IMR-90 (cell line): ENCODE measurements around the gene TECPR2. TPM values are rescaled to one million over a fixed set of nuclear protein-coding genes. Genes with fewer than 3 reads are reported as not detected.

Source experiments
- ATAC-seq: fragments of 200-7000 bp; cut with Tn5 transposase; 2 replicates; pipeline ENCODE4 v1.9.1; 2020; ENCODE audit warnings: low read depth, mild to moderate bottlenecking, moderate library complexity
- BruUV-seq: library from RNA; stranded (reverse); fragments of 400-500 nt; replicated peaks from 2 replicates; lab custom pipeline; 2021; lab: Mats Ljungman, UMichigan
- CTCF ChIA-PET: fragments of 300-600 bp; formaldehyde crosslinking; extraction: SDS; loops from one replicate; lab custom pipeline; 2021; ENCODE audit warnings: antibody characterized with exemption; lab: Yijun Ruan, JAX
- POLR2A ChIA-PET: fragments of 300-600 bp; sonication (Branson Sonifier 250); formaldehyde crosslinking; loops from one replicate; lab custom pipeline; 2022; ENCODE audit warnings: antibody characterized with exemption; ENCODE audit not compliant: unreplicated experiment; lab: Charles Lee
- DNase-seq: peaks from one replicate; pipeline ENCODE4 v3.0.0; 2013
- H2AFZ ChIP-seq: replicated peaks from 2 replicates; pipeline ENCODE3; 2013; ENCODE audit warnings: low read length, mild to moderate bottlenecking; ENCODE audit not compliant: poor library complexity
- H2AK5ac ChIP-seq: 2 replicates; pipeline ENCODE4 v1.6.1; 2013; ENCODE audit warnings: low read depth, low read length, inconsistent platforms
- H2AK9ac ChIP-seq: replicated peaks from 2 replicates; pipeline ENCODE3; 2013; ENCODE audit warnings: mild to moderate bottlenecking, low read depth, low read length, moderate library complexity; ENCODE audit not compliant: poor library complexity
- H2BK120ac ChIP-seq: 2 replicates; pipeline ENCODE4 v1.6.1; 2013; ENCODE audit warnings: low read depth, low read length, inconsistent platforms
- H2BK15ac ChIP-seq: 3 replicates; pipeline ENCODE4 v1.6.1; 2013; ENCODE audit warnings: low read depth, low read length, inconsistent platforms
- H2BK20ac ChIP-seq: 2 replicates; pipeline ENCODE4 v1.6.1; 2013; ENCODE audit warnings: low read depth, mild to moderate bottlenecking, inconsistent platforms, low read length, moderate library complexity
- H2BK5ac ChIP-seq: 2 replicates; pipeline ENCODE4 v1.6.1; 2013; ENCODE audit warnings: mild to moderate bottlenecking, low read depth, low read length, inconsistent platforms; ENCODE audit not compliant: poor library complexity, severe bottlenecking
- H3K14ac ChIP-seq: replicated peaks from 2 replicates; pipeline ENCODE4 v1.6.1; 2013; ENCODE audit warnings: low read depth, low read length, inconsistent platforms
- H3K18ac ChIP-seq: 2 replicates; pipeline ENCODE4 v1.6.1; 2013; ENCODE audit warnings: low read depth, low read length, control low read depth
- H3K23ac ChIP-seq: 2 replicates; pipeline ENCODE4 v1.6.1; 2013; ENCODE audit warnings: low read depth, low read length, inconsistent platforms
- H3K27ac ChIP-seq: 2 replicates; pipeline ENCODE4 v1.5.1; 2013; ENCODE audit warnings: mild to moderate bottlenecking, control low read depth, low read length; ENCODE audit not compliant: insufficient read depth
- H3K27me3 ChIP-seq: 2 replicates; pipeline ENCODE4 v1.6.1; 2013; ENCODE audit warnings: low read length; ENCODE audit not compliant: control insufficient read depth, insufficient read depth
- H3K36me3 ChIP-seq: 2 replicates; pipeline ENCODE4 v1.6.1; 2013; ENCODE audit warnings: low read length, mixed read lengths; ENCODE audit not compliant: control insufficient read depth, insufficient read depth
- H3K4ac ChIP-seq: 2 replicates; pipeline ENCODE4 v1.6.1; 2013; ENCODE audit warnings: low read depth, low read length, inconsistent platforms
- H3K4me1 ChIP-seq: 2 replicates; pipeline ENCODE4 v1.6.1; 2013; ENCODE audit warnings: low read length, mixed read lengths; ENCODE audit not compliant: control insufficient read depth, insufficient read depth
- H3K4me2 ChIP-seq: 2 replicates; pipeline ENCODE4 v1.6.1; 2013; ENCODE audit warnings: low read depth, mild to moderate bottlenecking, control low read depth, low read length, moderate library complexity
- H3K4me3 ChIP-seq: 2 replicates; pipeline ENCODE4 v1.5.1; 2013; ENCODE audit warnings: low read depth, mild to moderate bottlenecking, control low read depth, low read length, moderate library complexity; ENCODE audit not compliant: insufficient read depth
- H3K56ac ChIP-seq: 2 replicates; pipeline ENCODE4 v1.6.1; 2013; ENCODE audit warnings: low read length, inconsistent platforms; ENCODE audit not compliant: insufficient read depth; ENCODE audit errors: extremely low read depth
- H3K79me1 ChIP-seq, 2 experiments: 2 replicates each; pipeline ENCODE4 v1.6.1; 2013; ENCODE audit warnings: low read length in 2 of 2, inconsistent platforms in 1 of 2, low read depth in 1 of 2
- H3K9ac ChIP-seq: 2 replicates; pipeline ENCODE4 v1.6.1; 2013; ENCODE audit warnings: low read depth, low read length, control low read depth
- H3K9me1 ChIP-seq: 2 replicates; pipeline ENCODE4 v1.6.1; 2013; ENCODE audit warnings: low read length, inconsistent platforms; ENCODE audit not compliant: insufficient read depth
- H3K9me3 ChIP-seq: 2 replicates; pipeline ENCODE4 v1.6.1; 2013; ENCODE audit warnings: low read length; ENCODE audit not compliant: control insufficient read depth, insufficient read depth
- H4K20me1 ChIP-seq: 2 replicates; pipeline ENCODE4 v1.6.1; 2013; ENCODE audit warnings: low read length, inconsistent platforms; ENCODE audit not compliant: insufficient read depth
- H4K5ac ChIP-seq: 2 replicates; pipeline ENCODE4 v1.6.1; 2013; ENCODE audit warnings: mild to moderate bottlenecking, low read depth, low read length, control low read depth
- H4K8ac ChIP-seq, 2 experiments: 2 replicates each; pipeline ENCODE4 v1.6.1; 2013; ENCODE audit warnings: low read depth in 2 of 2, low read length in 2 of 2, control low read depth in 1 of 2, inconsistent platforms in 1 of 2
- H4K91ac ChIP-seq: 2 replicates; pipeline ENCODE4 v1.6.1; 2013; ENCODE audit warnings: low read depth, low read length, inconsistent platforms; ENCODE audit not compliant: insufficient read depth
- CEBPB ChIP-seq: IDR thresholded peaks from 2 replicates; pipeline ENCODE4 v1.6.1; 2012; ENCODE audit warnings: low read depth, low read length, improper control_type of control experiment
- FOS ChIP-seq: fragments of 150-350 bp; IDR thresholded peaks from 2 replicates; pipeline ENCODE4 v1.6.1; 2016; ENCODE audit warnings: low read depth, low read length
- MAFK ChIP-seq: IDR thresholded peaks from 2 replicates; pipeline ENCODE4 v1.6.1; 2012; ENCODE audit warnings: low read depth, low read length, improper control_type of control experiment
- MAZ ChIP-seq: IDR thresholded peaks from 2 replicates; pipeline ENCODE4 v1.6.1; 2012; ENCODE audit warnings: low read depth, mild to moderate bottlenecking, low read length, improper control_type of control experiment, moderate library complexity, borderline replicate concordance
- MXI1 ChIP-seq: IDR thresholded peaks from 2 replicates; pipeline ENCODE4 v1.6.1; 2012; ENCODE audit warnings: low read depth, mild to moderate bottlenecking, low read length, moderate library complexity, borderline replicate concordance
- RAD21 ChIP-seq: IDR thresholded peaks from 2 replicates; pipeline ENCODE4 v1.6.1; 2012; ENCODE audit warnings: low read length, improper control_type of control experiment
- RCOR1 ChIP-seq: IDR thresholded peaks from 2 replicates; pipeline ENCODE4 v1.6.1; 2012; ENCODE audit warnings: mild to moderate bottlenecking, low read length, improper control_type of control experiment; ENCODE audit not compliant: insufficient replicate concordance
- SMC3 ChIP-seq: fragments of 150-350 bp; IDR thresholded peaks from 2 replicates; pipeline ENCODE4 v1.6.1; 2016; ENCODE audit warnings: low read depth, mild to moderate bottlenecking, antibody characterized with exemption, low read length, moderate library complexity
- WGBS, 2 experiments: methylation state at CpG; one replicate each; pipeline versions ENCODE4 v1.1.5 to v1.1.7; 2013; ENCODE audit warnings: missing lambda C conversion rate in 2 of 2; ENCODE audit not compliant: insufficient read length in 1 of 2; ENCODE audit errors: extremely low coverage in 2 of 2; 5-methylcytosine and 5-hydroxymethylcytosine counted together
- dilution Hi-C: fragments of 300-500 bp; cut with HindIII; formaldehyde crosslinking; loops from one replicate; pipeline ENCODE4 v1.14.3; 2018; ENCODE audit warnings: low sequenced_read_pairs; ENCODE audit not compliant: unreplicated experiment
- in situ Hi-C: fragments of 300-500 bp; cut with MboI; formaldehyde crosslinking; loops from 3 replicates; pipeline ENCODE4 v1.14.3; 2019; ENCODE audit warnings: low sequenced_read_pairs, inconsistent platforms, mixed read lengths
- intact Hi-C: fragments of 100-400 bp; cut with micrococcal nuclease; formaldehyde crosslinking; loops from 2 replicates; pipeline ENCODE4 v1.10.0; 2022
- polyA plus RNA-seq, 3 experiments: library from polyadenylated mRNA; depleted of rRNA; stranded (reverse); fragments of >200 nt; gene quantifications; 2 replicates each; pipeline ENCODE4 v1.2.3, GENCODE V29; 2012; ENCODE audit warnings: low replicate concordance in 1 of 3
- total RNA-seq: library from RNA; depleted of rRNA; stranded (reverse); fragments of >200 nt; gene quantifications from 2 replicates; pipeline ENCODE4 v1.2.3, GENCODE V29; 2012

Gene TECPR2
- total and polyA plus RNA-seq, 2 of the 4 experiments (the other 2 are of a cell fraction) = 9.5 to 11.7 TPM

- Histone ChIP-seq H3K27ac (no peak overlapping the region), H2BK120ac (no peak overlapping the region), H2BK15ac (no peak overlapping the region), H4K20me1 (no peaks in the 10 kb centered on the region; the same call in 1 of the 2 replicates), H2BK20ac (no peak overlapping the region), H3K9me3 (no peaks in the 10 kb centered on the region), H4K91ac (no peak overlapping the region), H3K4me2 (no peak overlapping the region), H3K14ac (no peak overlapping the region), H3K4me1 (no peaks in the 10 kb centered on the region), H3K27me3 (no peaks in the 10 kb centered on the region), H3K9me1 (no peaks in the 10 kb centered on the region), H4K5ac (no peak overlapping the region), H3K9ac (no peak overlapping the region), H3K23ac (no peak overlapping the region), H3K4ac (no peak overlapping the region), H3K56ac (no peak overlapping the region), H2BK5ac (no peak overlapping the region), H2AK9ac (no peak overlapping the region), H2AK5ac (no peak overlapping the region), H3K18ac (no peak overlapping the region), H3K79me1 (no peaks in the 10 kb centered on the region), H3K4me3 (no peak overlapping the region), H2AFZ (no peak overlapping the region), H4K8ac (no peak overlapping the region), H3K36me3 (peaks cover 32% of the 10 kb centered on the region)
- CTCF ChIA-PET = interaction anchor here (1.5 kb wide), 1 partner anchor 11 kb away, joined by 3 read pairs; no protein-coding TSS in a partner anchor
- POLR2A ChIA-PET = no interaction called here
- dilution Hi-C loops = no loop called here
- intact Hi-C loops = no loop called here
- no TSS peak for BruUV-seq
- DNase-seq = no peak
- TF ChIP-seq MAZ (no peak), RCOR1 (no peak), SMC3 (no peak), MAFK (no peak), CEBPB (no peak), FOS (no peak), MXI1 (no peak), RAD21 (no peak)
- in situ Hi-C loops = no loop called here
- 77% methylated on average over 3 of the region's 9 CpGs; no CpG with 5 or more reads in 1 of the 2 experiments for WGBS, 2 experiments
- no peak for ATAC-seq
These were observed 24.0 kb upstream of the TECPR2 start for GRCh38 chr14:102338724-102339123.
